ENCODE results near the gene CFAP57. TPM values are rescaled to one million over a fixed set of nuclear protein-coding genes. Genes with fewer than 3 reads are reported as not detected.

CFAP57 gene
- total RNA-seq, 4 donors from 2014 or later, result 0.40 to 5.6 (median 1.8) TPM

- TF ChIP-seq POLR2A (IDR thresholded peaks at IDR 0.05), result no peak
- peak; percentile 14 to 59 (median 36) for TF ChIP-seq CTCF (IDR thresholded peaks at IDR 0.05)
- Histone ChIP-seq H3K4me1 (no peaks in the 10 kb centered on the region), H3K27me3 (no peaks in the 10 kb centered on the region), H3K36me3 (no peaks in the 10 kb centered on the region), H3K9me3 (no peaks in the 10 kb centered on the region), H3K27ac (no peak overlapping the region), H3K4me3 (no peak overlapping the region)
- DNase-seq, result peak in 1 of 2 donors; percentile 39
- intact Hi-C loops (cut with DNase I; ENCODE audit: low total_unique reads), result no loop called here
Observed at GRCh38 chr1:43238085-43238484, 66.0 kb downstream of the CFAP57 start.

DNA sequence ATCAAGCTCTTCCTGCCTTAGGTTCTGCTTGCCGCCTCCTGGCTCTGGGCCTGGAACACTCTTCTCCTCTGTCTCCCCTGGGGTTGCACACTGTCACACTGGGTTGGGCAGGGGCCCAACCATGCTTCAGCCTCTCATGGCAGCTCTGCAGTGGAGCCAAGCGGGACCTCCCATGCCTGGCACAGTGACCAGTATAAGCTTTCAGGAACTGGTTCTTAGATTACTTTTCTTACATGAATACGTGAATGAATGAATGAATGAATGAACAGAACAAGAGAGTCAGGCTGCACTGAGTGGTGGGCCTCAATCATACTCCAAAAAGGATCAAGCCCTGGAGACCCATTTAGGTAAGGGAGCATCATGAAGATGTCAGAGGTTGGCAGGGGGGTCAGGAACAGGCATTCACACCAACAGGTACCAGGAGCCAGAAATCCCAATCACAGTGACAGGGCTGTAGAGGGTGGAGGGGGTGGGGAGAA, 66.9 kb downstream of the CFAP57 start:
- Histone ChIP-seq H3K27ac (no peak overlapping the region), H3K4me3 (no peak overlapping the region), H3K9me3 (no peaks in the 10 kb centered on the region), H3K4me1 (no peaks in the 10 kb centered on the region), H3K27me3 (no peaks in the 10 kb centered on the region), H3K36me3 (no peaks in the 10 kb centered on the region)
- DNase-seq, result no peak
- TF ChIP-seq CTCF (IDR thresholded peaks at IDR 0.05) (no peak), POLR2A (IDR thresholded peaks at IDR 0.05) (no peak)
- intact Hi-C loops (cut with DNase I; ENCODE audit: low total_unique reads), result no loop called here

- DNase-seq, result no peak
- no peaks in the 10 kb centered on the region for H3K9me3 ChIP-seq
- no peaks in the 10 kb centered on the region for H3K36me3 ChIP-seq
- no peak overlapping the region for H3K4me3 ChIP-seq
- H3K4me1 ChIP-seq, result no peaks in the 10 kb centered on the region
- H3K27ac ChIP-seq, result no peak overlapping the region
- H3K27me3 ChIP-seq, result no peaks in the 10 kb centered on the region
- intact Hi-C loops (cut with DNase I; ENCODE audit: low total_unique reads), result no loop called here
- TF ChIP-seq POLR2A (IDR thresholded peaks at IDR 0.05), result no peak
- no peak for TF ChIP-seq CTCF (IDR thresholded peaks at IDR 0.05)
Observed at GRCh38 chr1:43239484-43239883, 67.4 kb downstream of the CFAP57 start.

- Histone ChIP-seq H3K36me3 (no peaks in the 10 kb centered on the region), H3K4me1 (no peaks in the 10 kb centered on the region), H3K9me3 (no peaks in the 10 kb centered on the region), H3K27me3 (no peaks in the 10 kb centered on the region), H3K4me3 (no peak overlapping the region), H3K27ac (no peak overlapping the region)
- TF ChIP-seq POLR2A (IDR thresholded peaks at IDR 0.05) (no peak), CTCF (IDR thresholded peaks at IDR 0.05) (no peak)
- intact Hi-C loops (cut with DNase I; ENCODE audit: low total_unique reads), result no loop called here
- DNase-seq, result no peak
Observed at GRCh38 chr1:43241413-43241836, 69.3 kb downstream of the CFAP57 start.

GRCh38 chr1:43243299-43243698, 71.2 kb downstream of the CFAP57 start:
- TF ChIP-seq CTCF (IDR thresholded peaks at IDR 0.05) (no peak), POLR2A (IDR thresholded peaks at IDR 0.05) (no peak)
- no peaks in the 10 kb centered on the region for H3K9me3 ChIP-seq

More at GRCh38 chr1:43243299-43243698, 71.2 kb downstream of the CFAP57 start:
- no peaks in the 10 kb centered on the region for H3K36me3 ChIP-seq
- intact Hi-C loops (cut with DNase I; ENCODE audit: low total_unique reads), result no loop called here
- H3K4me1 ChIP-seq, result no peaks in the 10 kb centered on the region
- no peak for DNase-seq
- H3K4me3 ChIP-seq, result no peak overlapping the region
- no peak overlapping the region for H3K27ac ChIP-seq
- no peaks in the 10 kb centered on the region for H3K27me3 ChIP-seq

All from uterus (tissue), 4 donors.